Measurements from ENCODE around the gene STOML2. TPM values are rescaled to one million over a fixed set of nuclear protein-coding genes. Genes with fewer than 3 reads are reported as not detected.

STOML2 gene
- total RNA-seq, 1 experiment from 2014 or later: 123 TPM

- in situ Hi-C loops (cut with HindIII; ENCODE audit: low pct_unique_long_range_greater_than_20kb, low sequenced_read_pairs): no loop called here
- DNase-seq (ENCODE audit: low read depth, low spot score): no peak
Observed at GRCh38 chr9:35079041-35079425, 23.9 kb downstream of the STOML2 start.

DNA sequence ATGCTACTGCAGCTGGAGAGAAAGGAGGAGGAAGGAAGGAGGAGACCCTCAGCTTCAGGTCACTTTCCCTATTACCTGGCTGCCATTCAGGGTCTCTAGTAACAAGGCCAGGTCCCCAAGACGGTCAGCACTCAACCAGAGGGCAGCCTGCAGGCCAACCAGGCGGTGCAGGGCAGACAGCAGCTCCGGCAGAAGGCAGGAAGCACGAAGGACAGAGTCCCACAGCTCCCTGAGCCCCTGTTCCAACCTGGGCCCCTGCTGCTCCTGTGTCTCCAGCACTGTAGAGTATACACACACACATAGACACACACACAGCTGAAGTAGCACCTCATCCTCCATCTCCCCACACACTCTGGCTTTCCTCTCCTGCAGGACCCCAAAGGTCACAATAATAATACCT is 24.9 kb downstream of the STOML2 start:
- in situ Hi-C loops (cut with HindIII; ENCODE audit: low pct_unique_long_range_greater_than_20kb, low sequenced_read_pairs): no loop called here
- DNase-seq (ENCODE audit: low read depth, low spot score): no peak

DNA sequence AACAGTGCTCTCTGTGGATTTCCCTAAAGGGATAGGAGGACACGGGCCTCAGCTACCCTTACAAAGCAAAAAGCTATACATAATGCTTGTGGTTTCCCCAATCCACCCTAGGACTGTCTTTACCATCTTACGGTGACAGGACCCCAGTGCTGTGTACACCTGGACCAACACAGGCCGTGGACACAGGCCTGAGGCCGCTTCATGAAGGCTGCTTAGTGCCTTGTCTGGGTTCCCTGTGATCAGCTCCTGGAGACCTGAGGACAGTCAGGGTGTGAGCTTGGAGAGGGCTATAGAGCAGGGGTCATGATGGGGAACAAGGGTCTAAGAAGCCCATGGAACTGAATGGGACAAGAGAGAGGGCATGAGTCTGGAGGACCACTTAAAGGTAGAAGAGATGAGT is 26.1 kb downstream of the STOML2 start:
- DNase-seq (ENCODE audit: low read depth, low spot score): no peak
- in situ Hi-C loops (cut with HindIII; ENCODE audit: low pct_unique_long_range_greater_than_20kb, low sequenced_read_pairs): no loop called here

DNA sequence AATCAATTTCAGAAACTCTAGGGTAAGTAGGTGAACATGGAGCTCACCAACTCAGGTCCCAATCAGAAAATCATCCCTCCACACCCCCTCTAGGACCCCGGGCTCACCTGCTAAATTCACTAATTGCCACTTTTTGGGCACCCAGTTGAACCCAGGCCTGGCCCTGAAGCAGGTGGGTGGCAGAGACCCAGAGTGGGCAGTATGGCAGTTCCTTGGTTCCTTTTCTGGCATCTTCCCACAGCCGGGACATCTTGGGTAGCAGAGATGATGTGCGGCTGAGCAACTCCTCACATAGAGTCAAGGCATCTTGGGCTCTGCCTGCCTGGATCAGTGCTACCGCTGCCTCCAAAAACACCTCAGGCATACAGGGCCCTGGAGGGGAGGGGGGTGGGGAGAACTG is 27.6 kb downstream of the STOML2 start:
- no peak for DNase-seq (ENCODE audit: low read depth, low spot score)
- in situ Hi-C loops (cut with HindIII; ENCODE audit: low pct_unique_long_range_greater_than_20kb, low sequenced_read_pairs): no loop called here

- in situ Hi-C loops (cut with HindIII; ENCODE audit: low pct_unique_long_range_greater_than_20kb, low sequenced_read_pairs): no loop called here
Observed at GRCh38 chr9:35074791-35075190, 28.1 kb downstream of the STOML2 start.

GRCh38 chr9:35074141-35074540 is 28.8 kb downstream of the STOML2 start:
- no peak for DNase-seq (ENCODE audit: low read depth, low spot score)
- in situ Hi-C loops (cut with HindIII; ENCODE audit: low pct_unique_long_range_greater_than_20kb, low sequenced_read_pairs): no loop called here

More at GRCh38 chr9:35074791-35075190, 28.1 kb downstream of the STOML2 start:
- no peak for DNase-seq (ENCODE audit: low read depth, low spot score)

DNA sequence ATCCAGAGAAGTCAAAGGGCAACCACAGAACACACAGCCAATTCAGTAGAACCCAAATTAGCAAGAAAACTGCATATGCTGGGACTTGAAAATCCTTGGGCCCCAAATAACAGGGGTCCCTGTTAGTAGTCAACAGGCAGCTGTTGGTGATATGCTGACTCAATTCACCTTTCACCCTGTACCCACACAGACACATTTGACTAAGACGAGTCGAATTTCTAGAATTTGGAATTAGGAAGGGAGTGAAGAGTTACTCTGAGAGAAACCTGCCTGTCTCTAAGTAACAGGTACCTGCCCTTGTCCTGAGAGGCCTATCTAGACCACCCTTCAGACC is 29.7 kb downstream of the STOML2 start:
- no peak for DNase-seq (ENCODE audit: low read depth, low spot score)
- in situ Hi-C loops (cut with HindIII; ENCODE audit: low pct_unique_long_range_greater_than_20kb, low sequenced_read_pairs): no loop called here

- DNase-seq (ENCODE audit: low read depth, low spot score): peak; percentile 99
- in situ Hi-C loops (cut with HindIII; ENCODE audit: low pct_unique_long_range_greater_than_20kb, low sequenced_read_pairs): no loop called here
Observed at GRCh38 chr9:35072461-35073278, 30.3 kb downstream of the STOML2 start, which contains the start of gene VCP. VCP (minus strand) TSS chr9:35072625; CDS start chr9:35072353, 272 bp downstream.

DNA sequence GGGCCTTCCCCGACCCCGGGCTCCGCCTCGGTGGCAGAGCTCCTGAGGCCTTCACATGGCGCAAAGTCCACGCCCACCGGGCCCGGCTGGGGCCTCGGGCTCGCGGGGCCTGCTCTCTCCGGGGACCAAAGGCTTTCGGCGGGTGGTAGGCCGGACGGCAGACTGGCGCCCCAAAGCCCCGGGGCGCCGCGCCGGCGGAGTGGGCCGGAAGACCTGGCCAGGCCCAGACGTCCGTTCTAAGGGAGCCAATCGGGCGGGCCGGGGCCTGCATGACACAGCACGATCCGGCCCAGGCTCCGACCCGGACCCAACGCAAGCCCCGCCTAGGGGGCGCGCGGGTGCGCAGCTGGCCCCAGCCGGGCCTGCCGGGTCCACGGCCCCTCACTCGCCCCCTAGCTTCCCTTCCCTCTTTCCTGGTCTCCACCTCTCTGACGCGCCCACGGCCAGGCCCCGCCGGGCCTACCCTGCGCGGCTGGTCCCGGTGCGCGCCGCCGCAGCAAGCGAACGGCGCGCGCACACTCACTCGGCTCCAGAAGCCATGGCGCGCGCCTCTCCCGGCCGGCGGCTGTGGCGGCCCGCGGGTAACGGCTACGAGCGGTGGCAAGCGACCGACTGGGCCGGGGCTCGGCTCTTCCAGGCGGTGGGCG is 31.0 kb downstream of the STOML2 start:
- DNase-seq (ENCODE audit: low read depth, low spot score): peak; percentile 71
- in situ Hi-C loops (cut with HindIII; ENCODE audit: low pct_unique_long_range_greater_than_20kb, low sequenced_read_pairs): no loop called here

DNA sequence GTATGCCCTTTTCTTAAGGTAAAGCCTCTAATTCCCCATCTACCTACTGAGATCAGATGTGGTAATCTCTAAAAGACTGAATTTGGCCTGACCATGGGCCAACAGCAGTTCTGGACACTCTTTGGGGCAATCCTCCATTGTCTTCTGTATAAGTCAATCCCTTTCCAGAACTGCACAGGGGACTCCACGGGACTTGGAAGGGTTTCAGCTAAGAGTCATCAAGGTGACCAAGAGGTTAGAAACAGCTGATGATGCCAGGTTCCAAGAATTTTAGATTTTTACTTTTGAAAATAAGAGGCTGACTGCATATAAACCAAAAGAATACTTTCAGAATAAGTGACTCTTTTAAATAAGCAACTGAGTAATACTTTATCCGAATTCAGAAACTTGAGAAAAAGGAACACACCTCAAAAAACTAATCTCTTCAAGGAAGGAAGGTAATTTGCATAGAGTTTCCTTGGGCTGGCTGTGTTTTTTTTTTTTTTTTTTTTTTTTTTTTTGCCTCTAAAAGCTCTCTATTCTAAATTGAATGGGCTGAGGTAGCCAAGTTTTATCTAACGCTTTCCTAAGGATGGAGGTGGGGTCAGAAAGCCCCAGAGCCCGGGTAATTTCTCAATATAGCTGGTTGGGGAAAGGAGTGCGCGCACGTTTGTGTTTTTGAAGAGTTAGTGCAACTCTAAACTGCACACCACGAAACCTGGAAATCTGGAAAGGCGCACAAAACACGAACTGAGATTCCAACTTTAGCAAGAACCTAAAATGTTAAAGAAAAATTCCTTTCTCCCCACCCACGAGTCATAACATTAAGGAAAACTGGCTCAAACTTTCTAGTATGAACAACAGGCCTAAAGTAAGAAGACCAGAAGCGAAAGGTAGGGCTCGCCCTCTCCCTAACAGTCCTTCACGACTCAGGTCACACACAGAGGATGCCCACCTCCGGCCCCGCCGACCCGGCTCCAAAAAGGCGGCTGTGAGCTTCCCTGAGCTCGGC is 31.8 kb downstream of the STOML2 start:
- in situ Hi-C loops (cut with HindIII; ENCODE audit: low pct_unique_long_range_greater_than_20kb, low sequenced_read_pairs): no loop called here
- DNase-seq (ENCODE audit: low read depth, low spot score): no peak

- in situ Hi-C loops (cut with HindIII; ENCODE audit: low pct_unique_long_range_greater_than_20kb, low sequenced_read_pairs): no loop called here
- no peak for DNase-seq (ENCODE audit: low read depth, low spot score)
Observed at GRCh38 chr9:35069020-35069419, 33.9 kb downstream of the STOML2 start.

GRCh38 chr9:35067056-35067455 is 35.9 kb downstream of the STOML2 start:
- no peak for DNase-seq (ENCODE audit: low read depth, low spot score)
- in situ Hi-C loops (cut with HindIII; ENCODE audit: low pct_unique_long_range_greater_than_20kb, low sequenced_read_pairs): no loop called here

GRCh38 chr9:35060548-35061207 is 42.3 kb downstream of the STOML2 start:
- no peak for DNase-seq (ENCODE audit: low read depth, low spot score)
- in situ Hi-C loops (cut with HindIII; ENCODE audit: low pct_unique_long_range_greater_than_20kb, low sequenced_read_pairs): no loop called here

GRCh38 chr9:35059438-35059837 is 43.5 kb downstream of the STOML2 start:
- DNase-seq (ENCODE audit: low read depth, low spot score): no peak
- in situ Hi-C loops (cut with HindIII; ENCODE audit: low pct_unique_long_range_greater_than_20kb, low sequenced_read_pairs): no loop called here

GRCh38 chr9:35057271-35057620 is 45.7 kb downstream of the STOML2 start:
- in situ Hi-C loops (cut with HindIII; ENCODE audit: low pct_unique_long_range_greater_than_20kb, low sequenced_read_pairs): no loop called here

DNA sequence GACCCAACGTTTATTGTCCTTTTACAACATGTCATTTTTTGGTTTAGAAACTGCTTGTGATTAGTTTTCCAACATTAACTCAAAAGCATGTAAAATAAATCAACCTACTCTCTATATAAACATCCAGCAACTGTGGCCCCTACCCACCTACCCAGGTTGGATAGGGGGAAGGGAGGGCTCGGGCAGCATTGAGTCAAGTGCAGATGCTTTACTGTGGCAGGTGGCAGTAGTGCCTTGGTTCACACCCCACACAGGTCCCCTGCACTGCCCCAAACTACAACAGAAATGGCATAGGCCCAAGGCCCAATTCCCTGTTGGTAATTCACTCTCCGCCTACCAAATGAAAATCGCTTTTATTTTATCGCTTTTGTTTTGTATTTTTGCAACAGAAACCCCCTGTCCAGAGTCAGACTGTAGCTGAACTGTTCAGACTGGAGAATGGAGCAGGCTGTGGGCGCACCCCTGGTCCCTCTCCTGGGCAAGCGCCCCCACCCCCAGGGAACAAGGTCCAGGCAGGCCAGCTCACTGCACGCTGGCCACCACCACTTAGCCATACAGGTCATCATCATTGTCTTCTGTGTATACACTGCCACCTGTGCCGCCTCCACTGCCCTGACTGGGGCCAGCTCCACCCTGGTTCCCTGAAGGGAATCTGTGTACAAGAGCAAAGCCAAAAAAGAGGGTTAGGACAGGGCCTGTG is 46.2 kb downstream of the STOML2 start:
- in situ Hi-C loops (cut with HindIII; ENCODE audit: low pct_unique_long_range_greater_than_20kb, low sequenced_read_pairs): no loop called here
- no peak for DNase-seq (ENCODE audit: low read depth, low spot score)

More at GRCh38 chr9:35057271-35057620, 45.7 kb downstream of the STOML2 start:
- no peak for DNase-seq (ENCODE audit: low read depth, low spot score)

All from SK-MEL-5 (cell line).